HL-60 (cell line): Measurements from ENCODE around the gene TMC1.

Experiments
- DNase-seq, 2 experiments: peaks; one replicate each; pipeline ENCODE4 v3.0.0-alpha.2; 2010 to 2020; ENCODE audit warnings: low read depth in 1 of 2, low spot score in 1 of 2
- H3K27ac ChIP-seq: fragments of 250-450 bp; sonication (Bioruptor Pico); replicated peaks from 2 replicates; pipeline ENCODE4 v1.5.1; 2020; ENCODE audit warnings: mild to moderate bottlenecking, moderate library complexity
- H3K27me3 ChIP-seq: fragments of 250-450 bp; sonication (Bioruptor Pico); 2 replicates; pipeline ENCODE4 v1.5.1; 2021; ENCODE audit warnings: mild to moderate bottlenecking, moderate library complexity; ENCODE audit not compliant: insufficient read depth, poor library complexity, severe bottlenecking
- H3K4me3 ChIP-seq: replicated peaks from 2 replicates; pipeline ENCODE4 v1.5.1; 2011; ENCODE audit warnings: mild to moderate bottlenecking, control low read depth, low read length; ENCODE audit not compliant: insufficient read depth
- CTCF ChIP-seq: IDR thresholded peaks from one replicate; pipeline ENCODE4 v1.5.1; 2011; ENCODE audit warnings: low read length, control low read depth, inconsistent platforms; ENCODE audit not compliant: insufficient read depth
- GABPA ChIP-seq: IDR thresholded peaks from 2 replicates; pipeline ENCODE4 v1.6.1; 2012; ENCODE audit warnings: low read depth
- POLR2AphosphoS5 ChIP-seq: IDR thresholded peaks from 2 replicates; pipeline ENCODE4 v1.6.1; 2012; ENCODE audit warnings: low read depth
- SPI1 ChIP-seq: IDR thresholded peaks from 2 replicates; pipeline ENCODE4 v1.6.1; 2012; ENCODE audit warnings: low read depth, mild to moderate bottlenecking, borderline replicate concordance
- TF ChIP-seq, protein P1 (sequence below): IDR thresholded peaks from 2 replicates; pipeline ENCODE4 v1.6.1; 2012; ENCODE audit warnings: low read depth; ENCODE audit not compliant: insufficient replicate concordance

Gene TMC1

GRCh38 chr9:72680593-72681282 is 159.3 kb downstream of the TMC1 start:
- no peak for DNase-seq
- H3K4me3 ChIP-seq, result no peak overlapping the region
- H3K27me3 ChIP-seq, result peaks cover 9% of the 10 kb centered on the region
- no peak for TF ChIP-seq GABPA
- TF ChIP-seq POLR2AphosphoS5, result no peak
- TF ChIP-seq, protein P1, sequence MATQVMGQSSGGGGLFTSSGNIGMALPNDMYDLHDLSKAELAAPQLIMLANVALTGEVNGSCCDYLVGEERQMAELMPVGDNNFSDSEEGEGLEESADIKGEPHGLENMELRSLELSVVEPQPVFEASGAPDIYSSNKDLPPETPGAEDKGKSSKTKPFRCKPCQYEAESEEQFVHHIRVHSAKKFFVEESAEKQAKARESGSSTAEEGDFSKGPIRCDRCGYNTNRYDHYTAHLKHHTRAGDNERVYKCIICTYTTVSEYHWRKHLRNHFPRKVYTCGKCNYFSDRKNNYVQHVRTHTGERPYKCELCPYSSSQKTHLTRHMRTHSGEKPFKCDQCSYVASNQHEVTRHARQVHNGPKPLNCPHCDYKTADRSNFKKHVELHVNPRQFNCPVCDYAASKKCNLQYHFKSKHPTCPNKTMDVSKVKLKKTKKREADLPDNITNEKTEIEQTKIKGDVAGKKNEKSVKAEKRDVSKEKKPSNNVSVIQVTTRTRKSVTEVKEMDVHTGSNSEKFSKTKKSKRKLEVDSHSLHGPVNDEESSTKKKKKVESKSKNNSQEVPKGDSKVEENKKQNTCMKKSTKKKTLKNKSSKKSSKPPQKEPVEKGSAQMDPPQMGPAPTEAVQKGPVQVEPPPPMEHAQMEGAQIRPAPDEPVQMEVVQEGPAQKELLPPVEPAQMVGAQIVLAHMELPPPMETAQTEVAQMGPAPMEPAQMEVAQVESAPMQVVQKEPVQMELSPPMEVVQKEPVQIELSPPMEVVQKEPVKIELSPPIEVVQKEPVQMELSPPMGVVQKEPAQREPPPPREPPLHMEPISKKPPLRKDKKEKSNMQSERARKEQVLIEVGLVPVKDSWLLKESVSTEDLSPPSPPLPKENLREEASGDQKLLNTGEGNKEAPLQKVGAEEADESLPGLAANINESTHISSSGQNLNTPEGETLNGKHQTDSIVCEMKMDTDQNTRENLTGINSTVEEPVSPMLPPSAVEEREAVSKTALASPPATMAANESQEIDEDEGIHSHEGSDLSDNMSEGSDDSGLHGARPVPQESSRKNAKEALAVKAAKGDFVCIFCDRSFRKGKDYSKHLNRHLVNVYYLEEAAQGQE, result no peak
- no peak for TF ChIP-seq SPI1
- no peak for TF ChIP-seq CTCF
- no peak overlapping the region for H3K27ac ChIP-seq

GRCh38 chr9:72681283-72681630 is 159.8 kb downstream of the TMC1 start:
- H3K27me3 ChIP-seq, result peaks cover 9% of the 10 kb centered on the region
- TF ChIP-seq POLR2AphosphoS5, result no peak
- TF ChIP-seq SPI1, result no peak
- TF ChIP-seq, protein P1, result no peak
- TF ChIP-seq CTCF, result no peak
- no peak for TF ChIP-seq GABPA
- H3K4me3 ChIP-seq, result no peak overlapping the region
- no peak overlapping the region for H3K27ac ChIP-seq
- DNase-seq, result no peak

DNA sequence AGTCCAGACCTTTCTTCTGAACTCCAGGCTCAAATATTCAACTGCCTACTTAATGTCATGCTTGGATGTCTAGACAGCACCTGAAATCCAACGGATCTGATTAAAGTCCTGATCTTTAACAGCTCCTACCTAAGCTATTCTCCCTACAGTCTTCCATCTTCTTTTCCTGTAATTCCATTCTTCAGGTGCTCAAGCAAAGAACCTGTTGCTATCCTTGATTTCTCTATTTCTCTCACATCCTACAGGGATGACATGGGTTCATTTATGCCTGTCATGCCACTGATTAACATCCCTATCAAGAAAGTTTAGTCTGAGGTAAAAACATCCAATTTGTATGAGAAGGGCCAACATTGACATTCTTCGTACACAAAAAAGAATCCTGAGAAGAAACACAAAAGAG is 163.2 kb downstream of the TMC1 start:
- DNase-seq, result no peak
- peaks cover 9% of the 10 kb centered on the region for H3K27me3 ChIP-seq
- no peak for TF ChIP-seq POLR2AphosphoS5
- no peak for TF ChIP-seq SPI1
- no peak for TF ChIP-seq CTCF
- no peak for TF ChIP-seq GABPA
- TF ChIP-seq, protein P1, result no peak
- no peak overlapping the region for H3K4me3 ChIP-seq
- no peak overlapping the region for H3K27ac ChIP-seq
